Naive thymus-derived CD4-positive, alpha-beta T cell (primary cell): Measurements from ENCODE around the gene CNNM2. TPM values are rescaled to one million over a fixed set of nuclear protein-coding genes. Genes with fewer than 3 reads are reported as not detected.

ENCODE experiments used
- polyA plus RNA-seq, 2 donors: library from polyadenylated mRNA; unstranded; fragments of 300-500 nt; fragmentation: Illumina TruSeq; gene quantifications; one replicate each; pipeline ENCODE4 v1.2.3, GENCODE V29; 2021
- total RNA-seq, 6 experiments: library from RNA in 5 of 6; stranded (reverse) in 5 of 6; gene quantifications; 1 replicate in 5 of 6; 2 replicates in 1 of 6; pipeline ENCODE4 v1.2.3 and lab custom pipeline; 2021 to 2026

CNNM2 gene
- total and polyA plus RNA-seq, 7 experiments from 2014 or later: 4.3 to 17.5 (median 9.7) TPM

Other genes with a start within 250 kb of the CNNM2 start
- gene ARL3, start 203.9 kb upstream of the CNNM2 start, total RNA-seq: 1 to 10 TPM; 1.3 to 5.1 (median 2.9) TPM
- 1 to 10 TPM; 2.2 to 3.4 TPM for gene ARL3, start 203.9 kb upstream of the CNNM2 start, polyA plus RNA-seq
- gene SFXN2, start 203.7 kb upstream of the CNNM2 start, total RNA-seq: 10 to 100 TPM; 11.6 to 32.1 (median 26.8) TPM
- 10 to 100 TPM; 11.4 to 17.5 TPM for gene SFXN2, start 203.7 kb upstream of the CNNM2 start, polyA plus RNA-seq
- gene WBP1L, start 174.3 kb upstream of the CNNM2 start, total RNA-seq: 10 to 100 TPM; 20.5 to 37.9 (median 34.1) TPM
- 10 to 100 TPM; 19.4 to 30.3 TPM for gene WBP1L, start 174.3 kb upstream of the CNNM2 start, polyA plus RNA-seq
- not detected for gene CYP17A1, start 80.9 kb upstream of the CNNM2 start, total RNA-seq
- gene CYP17A1, start 80.9 kb upstream of the CNNM2 start, polyA plus RNA-seq: not detected
- gene BORCS7, start 64.0 kb upstream of the CNNM2 start, total RNA-seq: 10 to 100 TPM; 11.6 to 20.2 (median 13.3) TPM
- gene BORCS7, start 64.0 kb upstream of the CNNM2 start, polyA plus RNA-seq: 10 to 100 TPM; 30.0 to 56.5 TPM
- gene AS3MT, start 48.8 kb upstream of the CNNM2 start, total RNA-seq: 1 to 10 TPM in 4 of 5 experiments, under 1 TPM in 1; 0.39 to 3.7 (median 2.1) TPM
- gene AS3MT, start 48.8 kb upstream of the CNNM2 start, polyA plus RNA-seq: under 1 TPM in 1 of 2 donors, not detected in 1; 0.08 TPM